ENCODE measurements around the gene GPR35. TPM values are rescaled to one million over a fixed set of nuclear protein-coding genes. Genes with fewer than 3 reads are reported as not detected.
A peak's percentile ranks its signal among the peaks of the same experiment; 100 is the strongest.

GPR35 gene
- total and polyA plus RNA-seq, 2 of the 13 experiments (the other 11 are each of a cell fraction or from before 2014, with no cell fraction given), result 27.1 to 44.2 TPM

DNA sequence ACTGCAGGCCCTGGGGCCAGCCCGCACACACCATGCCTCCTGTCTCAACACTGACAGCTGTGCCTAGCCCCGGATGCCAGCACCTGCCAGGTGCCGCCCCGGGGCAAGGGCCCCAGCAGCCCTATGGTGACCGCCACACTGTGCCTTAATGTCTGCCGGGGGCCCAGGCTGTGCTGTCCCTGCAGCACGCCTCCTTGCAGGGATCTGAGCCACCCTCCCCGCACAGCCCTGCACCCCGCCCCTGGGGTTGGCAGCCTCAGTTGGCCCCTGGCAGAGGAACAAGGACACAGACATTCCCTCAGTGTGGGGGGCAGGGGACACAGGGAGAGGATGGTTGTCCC lies 47.2 kb upstream of the GPR35 start:
- Histone ChIP-seq H3K4me1 (ENCODE audit: insufficient read depth, low read length) (peaks cover 44% of the 10 kb centered on the region), H3K36me3 (replicated peaks in 1 of 2; ENCODE audit: control insufficient read depth in 1 of 2, insufficient read depth in 2 of 2, low read length in 2 of 2) (peaks cover 2 to 13% of the 10 kb centered on the region in 2 experiments; a peak in 4 of 5 replicates), H3K79me2 (ENCODE audit: insufficient read depth, low read length) (peaks cover 23% of the 10 kb centered on the region), H4K20me1 (ENCODE audit: insufficient read depth, low read length) (peaks cover 3% of the 10 kb centered on the region; the same call in 1 of the 2 replicates), H3K4me2 (ENCODE audit: low read depth, low read length) (no peak overlapping the region), H3K27me3 (ENCODE audit: control insufficient read depth in 1 of 2, insufficient read depth in 2 of 2, low read length in 2 of 2) (no peaks in the 10 kb centered on the region), H2AFZ (ENCODE audit: low read length) (no peak overlapping the region), H3K27ac (ENCODE audit: extremely low read length, insufficient read depth, low read length) (no peak overlapping the region), H3K9me3 (ENCODE audit: low read length) (no peaks in the 10 kb centered on the region), H3K4me3 (replicated peaks in 1 of 3; ENCODE audit: insufficient read depth in 1 of 3, low read depth in 2 of 3, low read length in 3 of 3) (no peak overlapping the region), H3K9ac (ENCODE audit: insufficient read depth, low read depth, low read length) (no peak overlapping the region)
- WGBS (ENCODE audit: low lambda C conversion rate), result 98% methylated on average over 9 of the region's 9 CpGs
- no peak for FAIRE-seq
- CTCF ChIA-PET (ENCODE audit: low intra/inter-chr PET ratio, low total read pairs), result no interaction called here
- no peak for ATAC-seq
- in situ Hi-C loops (cut with HindIII; ENCODE audit: extremely low pct_ligation_motif_present, low pct_unique_long_range_greater_than_20kb) (no loop called here), intact Hi-C loops (cut with micrococcal nuclease; ENCODE audit: unreplicated experiment) (no loop called here)
- POLR2A ChIA-PET, result interaction anchor here (0.9 to 3.2 kb wide), 4 partner anchors 9 to 26 kb away, joined by 3 to 11 read pairs (median 5); partner anchors contain the start of genes CAPN10 and RNPEPL1
- BruUV-seq (replicated peaks), result no TSS peak
- no peak for DNase-seq (ENCODE audit: low spot score)
- TF ChIP-seq, protein P1, sequence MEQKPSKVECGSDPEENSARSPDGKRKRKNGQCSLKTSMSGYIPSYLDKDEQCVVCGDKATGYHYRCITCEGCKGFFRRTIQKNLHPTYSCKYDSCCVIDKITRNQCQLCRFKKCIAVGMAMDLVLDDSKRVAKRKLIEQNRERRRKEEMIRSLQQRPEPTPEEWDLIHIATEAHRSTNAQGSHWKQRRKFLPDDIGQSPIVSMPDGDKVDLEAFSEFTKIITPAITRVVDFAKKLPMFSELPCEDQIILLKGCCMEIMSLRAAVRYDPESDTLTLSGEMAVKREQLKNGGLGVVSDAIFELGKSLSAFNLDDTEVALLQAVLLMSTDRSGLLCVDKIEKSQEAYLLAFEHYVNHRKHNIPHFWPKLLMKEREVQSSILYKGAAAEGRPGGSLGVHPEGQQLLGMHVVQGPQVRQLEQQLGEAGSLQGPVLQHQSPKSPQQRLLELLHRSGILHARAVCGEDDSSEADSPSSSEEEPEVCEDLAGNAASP (CRISPR knock-in tag; IDR thresholded peaks at IDR 0.05; ENCODE audit: borderline replicate concordance), result no peak
- 0 out of 2 replicates have a peak, but pooled peaks have one; percentile 12 for TF ChIP-seq CHD2 (IDR thresholded peaks at IDR 0.05; ENCODE audit: low read depth, low read length)
- TF ChIP-seq AGO2 (optimal IDR thresholded peaks at IDR 0.05; ENCODE audit: low read depth, low read length), result peak; percentile 72
- TF ChIP-seq NFYC (CRISPR knock-in tag; IDR thresholded peaks at IDR 0.05), result no peak
- TF ChIP-seq, protein P2, sequence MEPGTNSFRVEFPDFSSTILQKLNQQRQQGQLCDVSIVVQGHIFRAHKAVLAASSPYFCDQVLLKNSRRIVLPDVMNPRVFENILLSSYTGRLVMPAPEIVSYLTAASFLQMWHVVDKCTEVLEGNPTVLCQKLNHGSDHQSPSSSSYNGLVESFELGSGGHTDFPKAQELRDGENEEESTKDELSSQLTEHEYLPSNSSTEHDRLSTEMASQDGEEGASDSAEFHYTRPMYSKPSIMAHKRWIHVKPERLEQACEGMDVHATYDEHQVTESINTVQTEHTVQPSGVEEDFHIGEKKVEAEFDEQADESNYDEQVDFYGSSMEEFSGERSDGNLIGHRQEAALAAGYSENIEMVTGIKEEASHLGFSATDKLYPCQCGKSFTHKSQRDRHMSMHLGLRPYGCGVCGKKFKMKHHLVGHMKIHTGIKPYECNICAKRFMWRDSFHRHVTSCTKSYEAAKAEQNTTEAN (CRISPR knock-in tag; conservative IDR thresholded peaks at IDR 0.05), result no peak
- TF ChIP-seq HIVEP1 (CRISPR knock-in tag; IDR thresholded peaks at IDR 0.05), result no peak
- no peak for TF ChIP-seq ZBTB7B (CRISPR knock-in tag; IDR thresholded peaks at IDR 0.05)
- no peak for TF ChIP-seq SAFB2 (CRISPR knock-in tag; IDR thresholded peaks at IDR 0.05; ENCODE audit: borderline replicate concordance, low read depth)
- no peak for TF ChIP-seq CREM (IDR thresholded peaks at IDR 0.05)
- no peak for TF ChIP-seq CREM (CRISPR knock-in tag; IDR thresholded peaks at IDR 0.05)
- TF ChIP-seq ZC3H13 (CRISPR knock-in tag; IDR thresholded peaks at IDR 0.05), result 0 out of 2 replicates have a peak, but pooled peaks have one; percentile 46
- TF ChIP-seq ZNF772 (CRISPR knock-in tag; IDR thresholded peaks at IDR 0.05), result no peak
- no peak for TF ChIP-seq ZNF564 (CRISPR knock-in tag; IDR thresholded peaks at IDR 0.05)
- no peak for TF ChIP-seq ZNF235 (CRISPR knock-in tag; IDR thresholded peaks at IDR 0.05; ENCODE audit: borderline replicate concordance)
- no peak for TF ChIP-seq HCFC1 (IDR thresholded peaks at IDR 0.05; ENCODE audit: low read depth, low read length)
- no peak for TF ChIP-seq SIX4 (CRISPR knock-in tag; IDR thresholded peaks at IDR 0.05)
- TF ChIP-seq, protein P3, sequence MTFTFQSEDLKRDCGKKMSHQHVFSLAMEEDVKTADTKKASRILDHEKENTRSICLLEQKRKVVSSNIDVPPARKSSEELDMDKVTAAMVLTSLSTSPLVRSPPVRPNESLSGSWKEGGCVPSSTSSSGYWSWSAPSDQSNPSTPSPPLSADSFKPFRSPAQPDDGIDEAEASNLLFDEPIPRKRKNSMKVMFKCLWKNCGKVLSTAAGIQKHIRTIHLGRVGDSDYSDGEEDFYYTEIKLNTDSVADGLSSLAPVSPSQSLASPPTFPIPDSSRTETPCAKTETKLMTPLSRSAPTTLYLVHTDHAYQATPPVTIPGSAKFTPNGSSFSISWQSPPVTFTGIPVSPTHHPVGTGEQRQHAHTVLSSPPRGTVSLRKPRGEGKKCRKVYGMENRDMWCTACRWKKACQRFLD (CRISPR knock-in tag; IDR thresholded peaks at IDR 0.05; ENCODE audit: borderline replicate concordance), result no peak
- TF ChIP-seq, protein P4, sequence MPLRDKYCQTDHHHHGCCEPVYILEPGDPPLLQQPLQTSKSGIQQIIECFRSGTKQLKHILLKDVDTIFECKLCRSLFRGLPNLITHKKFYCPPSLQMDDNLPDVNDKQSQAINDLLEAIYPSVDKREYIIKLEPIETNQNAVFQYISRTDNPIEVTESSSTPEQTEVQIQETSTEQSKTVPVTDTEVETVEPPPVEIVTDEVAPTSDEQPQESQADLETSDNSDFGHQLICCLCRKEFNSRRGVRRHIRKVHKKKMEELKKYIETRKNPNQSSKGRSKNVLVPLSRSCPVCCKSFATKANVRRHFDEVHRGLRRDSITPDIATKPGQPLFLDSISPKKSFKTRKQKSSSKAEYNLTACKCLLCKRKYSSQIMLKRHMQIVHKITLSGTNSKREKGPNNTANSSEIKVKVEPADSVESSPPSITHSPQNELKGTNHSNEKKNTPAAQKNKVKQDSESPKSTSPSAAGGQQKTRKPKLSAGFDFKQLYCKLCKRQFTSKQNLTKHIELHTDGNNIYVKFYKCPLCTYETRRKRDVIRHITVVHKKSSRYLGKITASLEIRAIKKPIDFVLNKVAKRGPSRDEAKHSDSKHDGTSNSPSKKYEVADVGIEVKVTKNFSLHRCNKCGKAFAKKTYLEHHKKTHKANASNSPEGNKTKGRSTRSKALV (CRISPR knock-in tag; IDR thresholded peaks at IDR 0.05), result no peak
- 0 out of 2 replicates have a peak, but pooled peaks have one; percentile 6 for TF ChIP-seq PITX1 (CRISPR knock-in tag; IDR thresholded peaks at IDR 0.05)
